Activated CD4-positive, CD25-positive, alpha-beta regulatory T cell (primary cell): Measurements from ENCODE around the gene PMAIP1.
A peak's percentile ranks its signal among the peaks of the same experiment; 100 is the strongest.
"Not testable (repeated sequence)": the region's sequence is repeated elsewhere in the genome, so short reads cannot be mapped to it uniquely, and the experiment has no call there.

Experiments
- DNase-seq, 4 experiments: peaks; one replicate each; lab custom pipeline; 2025; lab: John Stamatoyannopoulos, UW

Gene PMAIP1

DNA sequence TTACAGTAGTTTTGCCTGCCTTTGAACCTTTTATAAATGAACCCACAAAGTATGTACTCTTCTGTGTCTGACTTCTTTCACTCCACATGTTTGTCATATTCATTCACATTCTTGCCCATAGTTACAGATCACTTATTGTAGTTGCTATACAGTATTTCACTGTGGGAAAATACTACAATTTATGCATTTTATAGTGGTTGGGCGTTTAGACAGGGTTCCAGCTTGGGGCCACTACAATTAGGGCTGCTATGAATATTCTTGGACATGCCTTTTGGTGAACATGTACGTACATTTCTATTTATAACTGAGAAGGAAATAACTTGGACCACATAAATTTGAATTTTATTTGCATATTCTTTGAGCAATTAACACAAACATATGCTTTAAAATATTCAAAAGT is 15.4 kb upstream of the PMAIP1 start:
- DNase-seq, result no peak

DNA sequence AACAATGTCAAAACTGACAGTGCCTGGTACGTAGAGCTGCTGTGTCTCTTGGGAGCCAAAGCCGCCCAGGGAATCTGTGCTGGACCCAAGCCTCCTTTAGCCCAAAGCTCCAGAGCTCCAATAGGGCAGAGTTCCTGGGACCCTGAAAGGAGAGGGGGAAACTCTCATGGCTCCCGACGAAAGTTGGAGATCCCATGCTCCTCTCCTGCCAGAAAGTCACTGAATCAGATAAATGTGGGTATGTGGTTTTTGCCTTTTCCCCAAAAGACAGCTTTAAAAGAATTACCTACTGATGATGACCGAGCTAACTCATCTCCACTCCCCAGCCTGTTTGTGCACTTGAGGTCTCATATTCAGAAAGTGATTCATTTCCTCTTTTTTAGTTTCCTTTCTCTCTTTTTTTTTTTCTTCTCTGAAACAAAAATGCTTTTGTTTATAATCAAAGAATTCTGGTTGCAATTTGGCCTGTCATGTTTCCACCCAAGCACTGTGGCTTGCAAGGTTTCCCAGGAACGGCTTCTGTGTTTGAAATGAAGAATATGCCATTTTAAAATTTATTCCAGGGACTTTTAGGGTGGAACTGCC is 14.1 kb upstream of the PMAIP1 start:
- no peak for DNase-seq

DNA sequence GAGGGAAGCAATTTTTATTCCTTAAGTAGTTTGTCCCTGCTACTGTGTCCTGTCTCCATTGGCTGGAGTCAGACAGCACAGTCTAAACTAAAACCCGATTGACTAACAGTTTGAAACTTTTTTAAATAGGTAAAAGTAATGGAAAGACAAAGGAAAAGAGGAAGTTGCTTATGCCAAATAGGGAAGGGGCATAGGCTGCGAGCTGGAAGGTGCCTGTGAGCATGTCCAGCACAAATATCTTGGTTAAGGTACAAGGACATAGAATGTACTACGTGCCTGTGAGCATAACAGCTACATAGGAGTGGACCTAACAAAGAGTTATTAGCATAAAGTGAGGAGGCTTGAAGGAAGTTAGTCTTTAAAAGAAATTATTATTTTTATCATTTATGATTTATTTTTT is 13.4 kb upstream of the PMAIP1 start:
- DNase-seq, result not testable (repeated sequence)

DNA sequence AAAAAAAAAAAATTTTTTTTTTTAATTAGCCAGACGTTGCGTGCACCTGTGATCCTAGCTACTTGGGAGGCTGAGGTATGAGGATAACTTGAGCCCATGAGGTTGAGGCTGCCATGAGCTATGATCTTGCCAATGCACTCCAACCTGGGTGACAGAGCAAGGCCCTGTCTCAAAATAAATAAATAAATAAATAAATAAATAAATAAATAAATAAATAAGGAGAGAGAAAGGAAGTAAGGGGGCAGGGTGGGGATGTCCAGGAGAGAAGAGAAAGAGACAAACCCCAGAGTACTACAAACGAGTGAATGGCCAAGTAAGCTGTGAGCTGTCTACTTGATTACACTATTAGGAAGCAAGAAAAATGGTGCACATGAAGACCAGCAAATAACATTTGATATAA is 7.7 kb upstream of the PMAIP1 start:
- DNase-seq, result no peak

DNA sequence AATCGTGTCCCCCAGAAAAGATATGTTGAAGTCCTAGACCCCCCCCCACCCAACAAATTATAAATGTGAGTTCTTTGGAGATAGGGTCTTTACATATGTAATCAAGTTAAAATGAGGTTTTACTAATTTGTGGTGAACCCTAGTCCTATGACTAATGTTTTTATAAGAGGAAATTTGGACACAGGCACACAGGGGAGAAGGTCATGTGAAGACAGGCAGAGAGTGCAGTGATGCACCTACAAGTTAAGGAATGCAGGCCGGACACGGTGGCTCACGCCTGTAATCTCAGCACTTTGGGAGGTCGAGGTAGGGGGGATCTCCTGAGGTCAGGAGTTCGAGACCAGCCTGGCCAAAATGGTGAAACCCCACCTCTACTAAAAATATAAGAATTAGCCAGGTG is 5.8 kb upstream of the PMAIP1 start:
- no peak for DNase-seq

DNA sequence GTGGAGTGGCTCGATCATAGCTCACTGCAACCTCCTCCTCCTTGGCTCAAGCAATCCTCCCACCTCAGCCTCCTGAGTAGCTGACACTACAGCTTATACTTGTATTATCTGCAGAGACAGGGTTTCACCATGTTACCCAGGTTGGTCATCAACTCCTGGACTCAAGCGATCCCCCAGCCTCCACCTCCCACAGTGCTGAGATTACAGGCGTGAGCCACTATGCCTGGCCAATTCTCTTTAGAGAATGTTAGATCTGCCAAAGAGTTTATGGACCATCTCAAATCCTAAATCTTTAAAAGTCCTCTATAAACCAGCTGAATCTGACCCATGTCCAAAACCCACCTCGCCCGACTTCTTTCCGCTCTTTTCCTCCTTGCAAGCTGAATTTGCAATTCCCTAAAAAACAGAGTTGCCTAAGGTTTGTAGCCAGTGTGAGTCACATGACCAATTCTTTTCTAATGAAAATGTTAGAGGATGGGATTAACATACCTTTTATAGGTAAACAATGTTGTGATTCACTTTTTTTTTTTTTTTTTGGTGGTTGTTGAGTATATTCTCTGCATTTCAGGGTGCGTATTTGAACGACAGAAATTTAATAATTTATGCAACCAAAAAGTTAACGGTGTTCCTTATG is 2.4 kb upstream of the PMAIP1 start:
- DNase-seq, result no peak

DNA sequence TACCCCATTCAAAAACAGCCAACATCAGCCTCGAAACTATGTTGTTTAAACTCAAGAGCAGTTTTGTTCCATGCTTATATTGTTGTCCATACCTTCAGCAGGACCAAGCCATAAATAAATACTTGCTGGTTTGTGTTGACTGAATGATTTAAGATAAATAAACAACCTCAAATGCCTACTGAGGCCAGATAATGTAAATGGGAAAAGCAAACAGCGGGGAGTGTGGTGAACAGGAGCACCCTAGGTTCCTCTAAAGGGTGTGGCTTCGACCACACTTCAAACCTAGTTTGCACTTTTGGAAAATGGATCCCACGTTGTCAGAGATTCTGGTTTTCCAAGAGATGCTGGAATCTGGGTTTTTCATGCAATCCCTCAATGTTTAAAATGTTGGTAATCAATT is 1.7 kb upstream of the PMAIP1 start:
- no peak for DNase-seq

DNA sequence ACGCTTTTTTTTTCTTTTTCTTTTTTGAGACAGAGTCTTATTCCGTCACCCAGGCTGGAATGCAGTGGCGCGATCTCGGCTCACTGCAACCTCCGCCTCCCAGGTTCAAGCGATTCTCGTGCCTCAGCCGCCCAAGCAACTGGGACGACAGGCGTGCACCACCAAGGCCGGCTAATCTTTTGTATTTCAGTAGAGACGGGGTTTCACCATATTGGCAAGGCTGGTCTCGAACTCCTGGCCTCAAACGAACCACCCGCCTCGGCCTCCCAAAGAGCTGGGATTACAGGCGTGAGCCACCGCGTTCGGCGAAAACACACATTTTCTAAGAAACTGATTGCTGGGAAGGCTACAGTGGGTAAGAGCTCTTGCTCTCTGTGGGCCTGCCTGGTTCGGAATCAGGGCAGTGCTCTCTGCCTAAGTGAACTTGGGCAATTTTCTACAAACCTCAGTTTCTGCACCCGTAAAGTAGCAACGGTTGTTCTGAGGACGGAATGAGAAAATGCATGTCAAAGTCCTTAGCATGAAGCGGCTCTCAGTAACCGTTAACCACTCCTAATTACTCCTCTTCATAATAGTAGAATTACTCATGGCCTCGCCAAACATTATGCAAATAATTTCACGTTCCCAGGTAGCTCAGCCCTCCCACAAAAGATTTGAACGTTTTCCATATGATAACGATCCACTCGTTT is 1.0 kb upstream of the PMAIP1 start:
- no peak for DNase-seq

DNA sequence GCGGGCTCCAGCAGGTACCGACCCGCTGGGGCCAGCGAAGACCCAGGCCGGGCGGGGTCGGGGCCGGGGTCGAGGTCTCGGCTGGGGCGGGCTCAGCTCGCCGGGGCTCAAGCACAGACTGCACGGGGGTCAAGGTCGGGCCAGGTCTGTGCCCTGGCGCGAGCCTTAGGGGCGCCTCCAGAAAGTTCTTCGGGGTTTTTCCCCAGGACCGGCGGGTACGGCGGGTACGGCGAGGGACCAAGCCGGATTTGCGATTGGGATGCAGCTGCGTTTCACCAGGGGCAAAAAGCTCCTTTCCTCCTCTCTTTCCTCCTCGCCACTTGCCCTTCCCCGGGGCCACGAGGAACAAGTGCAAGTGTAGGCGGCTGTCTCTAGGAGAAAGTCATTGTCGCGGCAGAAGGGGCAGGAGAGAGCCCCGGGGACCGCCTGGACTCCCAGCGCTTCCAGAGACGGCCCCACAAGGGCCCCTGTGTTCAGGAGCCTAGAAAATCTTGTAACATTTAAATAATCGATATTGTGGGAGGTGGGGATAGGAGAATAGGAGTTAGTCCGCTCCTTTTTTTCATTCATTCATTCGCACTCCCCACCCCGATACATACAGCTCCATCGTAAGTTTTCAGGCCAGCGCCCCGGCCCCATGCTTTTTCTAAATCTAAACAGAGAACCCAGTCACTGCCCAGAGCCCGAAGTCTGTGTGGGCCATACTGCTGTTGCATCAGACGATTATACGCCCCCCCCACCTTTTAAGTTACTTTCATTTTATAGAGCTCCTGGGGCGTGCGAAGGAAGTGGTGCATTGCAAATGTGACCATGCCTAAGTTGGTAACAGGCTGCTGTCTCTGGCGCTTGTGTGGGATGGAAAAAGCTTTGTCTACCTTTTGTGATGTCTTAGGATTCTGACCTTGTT is 679 bp downstream of the PMAIP1 start:
- DNase-seq, result peak; percentile 25 to 55 (median 44)

DNA sequence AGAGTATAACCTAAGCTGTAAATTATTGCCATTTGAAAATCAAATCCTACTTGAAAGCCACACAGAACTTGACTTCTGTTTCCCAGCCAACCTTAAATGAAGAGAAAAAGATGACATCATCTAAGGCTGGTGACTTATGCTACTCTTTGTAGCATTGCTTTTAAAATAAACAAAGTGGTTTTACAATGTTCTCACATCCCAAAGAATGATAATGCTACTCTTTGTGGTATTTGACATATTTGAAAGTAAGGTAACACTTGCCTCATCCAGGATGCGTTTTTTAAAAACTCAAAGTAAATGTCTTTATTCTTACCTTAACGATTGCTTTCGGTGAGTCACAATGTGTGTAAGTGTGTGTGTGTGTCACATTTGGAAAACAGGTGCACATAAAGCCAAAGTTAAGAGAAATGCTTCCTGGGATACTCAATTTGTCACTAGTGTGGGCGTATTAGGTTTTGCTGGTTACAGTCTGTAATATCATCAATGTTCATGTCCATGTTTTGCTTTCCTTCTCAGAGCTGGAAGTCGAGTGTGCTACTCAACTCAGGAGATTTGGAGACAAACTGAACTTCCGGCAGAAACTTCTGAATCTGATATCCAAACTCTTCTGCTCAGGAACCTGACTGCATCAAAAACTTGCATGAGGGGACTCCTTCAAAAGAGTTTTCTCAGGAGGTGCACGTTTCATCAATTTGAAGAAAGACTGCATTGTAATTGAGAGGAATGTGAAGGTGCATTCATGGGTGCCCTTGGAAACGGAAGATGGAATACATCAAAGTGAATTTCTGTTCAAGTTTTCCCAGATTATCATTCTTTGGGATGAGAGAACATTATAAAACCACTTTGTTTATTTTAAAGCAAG is 2.6 kb downstream of the PMAIP1 start:
- no peak for DNase-seq

DNA sequence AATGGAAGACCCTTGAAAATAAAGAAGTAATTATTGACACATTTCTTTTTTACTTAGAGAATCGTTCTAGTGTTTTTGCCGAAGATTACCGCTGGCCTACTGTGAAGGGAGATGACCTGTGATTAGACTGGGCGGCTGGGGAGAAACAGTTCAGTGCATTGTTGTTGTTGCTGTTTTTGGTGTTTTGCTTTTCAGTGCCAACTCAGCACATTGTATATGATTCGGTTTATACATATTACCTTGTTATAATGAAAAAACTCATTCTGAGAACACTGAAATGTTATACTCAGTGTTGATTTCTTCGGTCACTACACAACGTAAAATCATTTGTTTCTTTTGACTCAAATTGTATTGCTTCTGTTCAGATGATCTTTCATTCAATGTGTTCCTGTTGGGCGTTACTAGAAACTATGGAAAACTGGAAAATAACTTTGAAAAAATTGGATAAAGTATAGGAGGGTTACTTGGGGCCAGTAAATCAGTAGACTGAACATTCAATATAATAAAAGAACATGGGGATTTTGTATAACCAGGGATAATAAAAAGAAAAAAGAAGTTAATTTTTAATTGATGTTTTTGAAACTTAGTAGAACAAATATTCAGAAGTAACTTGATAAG is 3.3 kb downstream of the PMAIP1 start:
- DNase-seq, result no peak

DNA sequence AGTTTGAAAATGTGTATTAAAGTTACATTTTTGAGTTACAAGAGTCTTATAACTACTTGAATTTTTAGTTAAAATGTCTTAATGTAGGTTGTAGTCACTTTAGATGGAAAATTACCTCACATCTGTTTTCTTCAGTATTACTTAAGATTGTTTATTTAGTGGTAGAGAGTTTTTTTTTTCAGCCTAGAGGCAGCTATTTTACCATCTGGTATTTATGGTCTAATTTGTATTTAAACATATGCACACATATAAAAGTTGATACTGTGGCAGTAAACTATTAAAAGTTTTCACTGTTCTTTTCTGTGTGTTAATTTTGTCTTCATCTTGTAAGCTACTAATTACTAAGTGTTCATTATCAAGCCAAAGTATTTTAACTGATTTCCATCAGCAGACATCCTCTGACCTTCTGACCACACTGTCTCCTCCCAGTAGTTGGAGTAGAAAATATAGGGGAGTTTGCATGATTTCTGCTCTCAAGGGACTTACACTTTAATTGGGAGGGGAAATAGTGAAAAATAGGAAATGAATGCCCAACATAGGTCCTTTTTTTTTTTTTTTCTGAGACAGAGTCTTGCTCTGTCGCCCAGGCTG is 4.3 kb downstream of the PMAIP1 start:
- no peak for DNase-seq

DNA sequence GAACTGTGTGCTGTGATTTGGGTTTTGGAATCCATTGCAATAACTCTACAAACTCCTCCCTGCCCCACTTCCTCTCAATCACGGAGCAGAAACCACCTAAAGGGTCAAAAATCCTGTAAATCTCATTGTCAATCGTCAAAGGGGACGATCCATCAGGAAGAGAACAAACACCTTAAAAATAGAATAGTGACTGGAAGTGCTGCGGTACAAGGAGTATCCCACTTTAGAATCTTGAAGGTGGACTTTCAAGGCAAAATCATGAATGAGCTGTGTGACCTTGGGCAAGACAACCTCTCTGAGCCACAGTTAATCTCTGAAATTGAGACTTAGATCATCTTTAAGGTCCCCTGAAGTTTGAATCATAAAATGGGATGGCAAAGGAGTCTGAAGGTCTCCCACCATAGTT is 5.9 kb downstream of the PMAIP1 start:
- DNase-seq, result no peak

DNA sequence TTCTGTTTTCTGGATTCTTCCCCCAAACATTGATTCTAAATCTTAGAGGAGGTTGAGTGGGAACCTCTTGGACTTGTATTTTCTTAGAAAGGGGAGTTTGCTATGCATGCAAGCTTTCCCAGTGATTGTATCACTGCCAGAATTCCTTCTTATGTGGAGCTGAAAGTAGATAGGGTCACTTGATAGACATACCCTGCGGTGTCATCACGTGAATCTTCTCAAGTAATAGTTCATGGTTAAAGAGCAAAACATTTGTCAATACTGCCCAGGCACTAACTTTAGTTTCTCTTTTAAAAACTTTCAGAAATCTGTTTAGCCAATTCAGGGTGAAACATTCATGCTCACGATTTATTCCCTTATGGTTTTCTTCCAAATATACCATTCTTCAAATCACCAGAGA is 6.4 kb downstream of the PMAIP1 start:
- DNase-seq, result no peak

DNA sequence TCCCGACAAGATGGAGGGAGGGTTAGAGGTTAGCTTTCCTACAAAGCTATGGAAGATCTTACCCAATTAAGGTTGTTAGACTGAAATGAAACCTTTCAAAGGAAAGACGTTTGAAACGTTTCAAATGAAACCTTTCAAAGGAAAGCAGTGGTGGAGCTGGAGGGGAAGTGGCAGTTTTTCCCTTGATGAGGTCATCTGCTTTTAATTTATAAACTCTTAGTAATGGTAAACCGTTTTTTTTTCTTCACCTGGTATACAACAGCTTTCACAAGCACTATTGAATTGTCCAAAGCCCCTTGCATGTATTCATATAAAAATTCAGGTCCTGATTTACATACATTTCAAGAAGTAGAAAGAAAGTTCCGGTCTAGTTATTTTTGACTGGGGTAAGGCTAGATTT is 7.4 kb downstream of the PMAIP1 start:
- no peak for DNase-seq

DNA sequence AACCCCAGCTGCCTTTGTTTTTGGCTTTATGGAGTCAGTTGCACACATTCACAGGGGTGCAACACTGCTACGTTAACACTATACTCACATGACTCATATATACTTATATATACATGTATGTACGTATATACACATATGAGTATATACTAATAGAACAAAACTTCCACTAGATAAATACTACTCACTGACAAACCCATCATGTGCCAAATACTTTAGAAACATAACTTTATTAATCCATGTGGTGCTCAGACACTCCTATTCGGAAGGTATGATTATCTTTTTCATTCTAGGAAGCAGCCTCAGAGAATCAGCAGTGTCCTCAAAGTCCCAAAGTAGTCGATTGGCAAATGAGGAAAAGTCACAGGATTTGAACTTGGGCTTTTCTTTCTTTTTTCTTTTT is 7.9 kb downstream of the PMAIP1 start:
- DNase-seq, result no peak

DNA sequence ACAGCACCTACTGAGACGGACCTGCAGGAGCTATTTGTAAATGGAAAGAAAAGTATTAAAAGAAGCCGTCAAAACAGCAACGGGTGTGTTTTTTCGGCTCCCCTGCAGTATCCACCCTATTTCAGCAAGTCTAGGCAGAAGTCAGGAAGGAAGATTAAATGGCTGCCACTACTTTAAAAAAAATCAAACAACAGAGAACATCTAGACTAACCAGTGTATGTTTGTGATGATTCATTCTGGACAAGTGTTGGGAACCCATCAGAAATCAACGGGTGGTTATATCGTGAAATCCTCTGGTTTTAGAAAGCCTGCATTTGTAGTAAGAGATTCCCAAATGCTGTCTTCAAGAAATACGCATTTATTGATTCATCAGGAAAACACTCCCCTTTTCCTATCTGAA is 9.0 kb downstream of the PMAIP1 start:
- DNase-seq, result no peak

DNA sequence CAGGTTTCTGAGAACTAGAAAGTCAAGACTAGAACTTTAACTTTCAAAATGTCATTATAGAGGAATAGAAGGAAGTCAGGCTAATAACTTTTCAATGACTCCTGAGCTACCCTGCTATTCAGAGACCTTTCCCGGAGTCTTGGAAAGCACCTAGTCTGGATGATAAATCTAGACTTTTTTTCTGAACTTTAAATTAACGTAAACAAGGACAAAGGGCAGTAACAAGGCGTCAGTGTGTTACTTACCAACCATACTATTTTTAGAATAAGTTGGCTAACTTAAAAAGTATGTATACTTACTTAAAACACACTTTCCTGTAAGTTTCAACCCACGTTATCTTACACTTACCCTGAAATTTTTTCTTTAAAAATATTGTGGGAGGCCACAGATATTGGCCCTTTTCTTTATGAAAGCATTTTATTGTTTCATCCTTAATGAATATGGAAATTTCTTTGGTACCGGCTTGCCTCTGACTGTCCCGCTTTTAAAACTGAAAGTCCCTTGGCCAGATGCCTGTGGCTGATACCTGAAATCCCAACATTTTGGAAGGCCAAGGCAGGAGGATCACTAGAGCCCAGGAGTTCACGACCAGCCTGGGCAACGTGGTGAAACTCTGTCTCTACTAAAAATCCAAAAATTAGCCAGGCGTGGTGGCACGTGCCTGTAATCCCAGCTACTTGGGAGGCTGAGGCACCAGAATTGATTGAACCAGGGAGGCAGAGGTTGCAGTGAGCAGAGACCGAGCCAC is 9.7 kb downstream of the PMAIP1 start:
- no peak for DNase-seq

DNA sequence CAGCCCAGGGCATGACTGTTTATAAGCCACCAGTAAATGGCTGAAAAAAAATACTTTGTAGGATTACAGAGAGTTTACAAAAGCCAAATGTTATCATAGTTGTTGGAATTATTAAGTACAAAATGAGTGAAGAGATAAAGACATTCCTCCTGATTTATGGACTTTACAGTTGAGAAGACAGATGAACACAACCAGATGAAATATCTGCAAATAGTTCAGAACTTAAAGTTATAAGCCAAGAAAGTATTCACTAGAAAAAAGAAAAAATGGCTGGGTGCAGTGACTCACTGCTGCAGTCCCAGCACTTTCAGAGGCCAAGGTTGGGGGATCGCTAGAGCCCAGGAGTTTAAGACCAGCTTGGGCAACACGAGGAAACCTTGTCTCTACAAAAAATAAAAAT is 11.2 kb downstream of the PMAIP1 start:
- no peak for DNase-seq

DNA sequence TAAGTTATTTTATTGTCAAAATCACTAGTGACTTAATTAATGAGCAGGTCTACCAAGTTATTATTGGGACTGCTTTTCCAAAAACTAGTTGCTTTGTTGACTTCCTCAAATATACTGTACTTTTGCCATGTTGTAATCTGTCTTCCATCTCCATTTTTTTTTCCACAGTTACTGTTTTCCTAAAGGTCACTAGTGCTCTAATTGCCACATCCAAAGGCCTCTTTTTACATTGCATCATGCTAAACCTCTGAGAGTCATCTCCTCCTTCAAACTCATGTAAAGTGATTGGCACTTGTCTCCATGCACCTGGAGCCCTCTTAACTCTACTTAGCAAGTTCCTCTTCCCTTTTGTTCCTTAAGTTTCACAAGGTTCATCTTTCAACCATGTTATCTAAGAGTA is 11.8 kb downstream of the PMAIP1 start:
- DNase-seq, result no peak
